Panc1 (cell line): ENCODE data around the gene RUSC1.

Experiments
- REST ChIP-seq, 2 experiments: IDR thresholded peaks; 2 replicates each; pipeline ENCODE4 v1.6.1; 2011 to 2012; ENCODE audit warnings: low read depth in 2 of 2, control low read depth in 1 of 2, low read length in 1 of 2, mild to moderate bottlenecking in 1 of 2, moderate library complexity in 1 of 2; ENCODE audit not compliant: insufficient read depth in 1 of 2
- TF ChIP-seq, protein P1 (sequence below): fragments of 450-650 bp; IDR thresholded peaks from 2 replicates; pipeline ENCODE4 v1.5.1; 2017; ENCODE audit warnings: mild to moderate bottlenecking

DNA sequence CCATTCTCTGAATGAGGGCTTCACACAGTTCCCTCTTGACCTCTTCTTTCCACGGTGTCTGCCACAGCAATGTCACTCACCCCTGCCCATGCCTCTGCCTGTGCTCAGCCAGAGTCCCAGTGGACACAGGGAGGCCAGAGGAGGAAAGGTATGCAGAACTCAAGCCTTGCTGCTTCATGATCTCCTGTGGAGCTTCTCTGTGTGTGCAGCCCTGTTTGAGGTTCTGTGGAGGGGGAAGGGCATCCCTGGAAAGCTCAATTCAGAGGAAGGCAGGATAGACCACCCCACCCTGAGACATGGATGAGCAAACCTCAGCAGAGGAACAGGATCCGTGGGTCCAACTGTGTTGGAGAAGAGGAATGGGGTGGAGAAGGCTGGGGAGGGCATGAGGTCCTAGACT lies 41.4 kb upstream of the RUSC1 start:
- TF ChIP-seq, protein P1, sequence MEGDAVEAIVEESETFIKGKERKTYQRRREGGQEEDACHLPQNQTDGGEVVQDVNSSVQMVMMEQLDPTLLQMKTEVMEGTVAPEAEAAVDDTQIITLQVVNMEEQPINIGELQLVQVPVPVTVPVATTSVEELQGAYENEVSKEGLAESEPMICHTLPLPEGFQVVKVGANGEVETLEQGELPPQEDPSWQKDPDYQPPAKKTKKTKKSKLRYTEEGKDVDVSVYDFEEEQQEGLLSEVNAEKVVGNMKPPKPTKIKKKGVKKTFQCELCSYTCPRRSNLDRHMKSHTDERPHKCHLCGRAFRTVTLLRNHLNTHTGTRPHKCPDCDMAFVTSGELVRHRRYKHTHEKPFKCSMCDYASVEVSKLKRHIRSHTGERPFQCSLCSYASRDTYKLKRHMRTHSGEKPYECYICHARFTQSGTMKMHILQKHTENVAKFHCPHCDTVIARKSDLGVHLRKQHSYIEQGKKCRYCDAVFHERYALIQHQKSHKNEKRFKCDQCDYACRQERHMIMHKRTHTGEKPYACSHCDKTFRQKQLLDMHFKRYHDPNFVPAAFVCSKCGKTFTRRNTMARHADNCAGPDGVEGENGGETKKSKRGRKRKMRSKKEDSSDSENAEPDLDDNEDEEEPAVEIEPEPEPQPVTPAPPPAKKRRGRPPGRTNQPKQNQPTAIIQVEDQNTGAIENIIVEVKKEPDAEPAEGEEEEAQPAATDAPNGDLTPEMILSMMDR, result no peak
- no peak for TF ChIP-seq REST (IDR thresholded peaks at IDR 0.05; ENCODE audit: insufficient read depth in 1 of 2, low read depth in 2 of 2, low read length in 1 of 2)
